ENCODE measurements around the gene RBMX. TPM values are rescaled to one million over a fixed set of nuclear protein-coding genes. Genes with fewer than 3 reads are reported as not detected.

The RBMX gene
- total RNA-seq = 235 and 247 TPM in 2 replicates

GRCh38 chrX:136880452-136881013 is at the start of gene RBMX:
RBMX (minus strand) TSS chrX:136880725; CDS start chrX:136879427, 1,298 bp downstream.

Small RNA genes lying within 50 kb of the gene (small RNA-seq; reads per million reads assigned to genes)
- not detected for gene SNORD61

Other genes starting within 250 kb of the RBMX start
- gene CD40LG, start 232.6 kb downstream of the RBMX start, total RNA-seq = not detected in 2 replicates
- 18.6 and 21.3 TPM in 2 replicates for gene ARHGEF6, start 99.8 kb downstream of the RBMX start, total RNA-seq
- gene GPR101, start 153.3 kb upstream of the RBMX start, total RNA-seq = not detected in 2 replicates